ENCODE results near the gene OR2T6. TPM values are rescaled to one million over a fixed set of nuclear protein-coding genes. Genes with fewer than 3 reads are reported as not detected.

Gene OR2T6
- polyA plus RNA-seq, 2 of the 4 experiments (the other 2 are of a cell fraction), result not detected

- ChIA-PET POLR2A (no interaction called here), CTCF (no interaction called here)
- FAIRE-seq, result no peak
- no peak for ATAC-seq
- DNase-seq (ENCODE audit: low read depth in 1 of 2, low spot score in 1 of 2), result no peak
- Histone ChIP-seq H3K4me2 (no peak overlapping the region), H3K4me3 (no peak overlapping the region), H3K27ac (no peak overlapping the region), H3K9me3 (peaks cover 5% of the 10 kb centered on the region; the same call in 1 of the 3 replicates), H3K4me1 (no peaks in the 10 kb centered on the region)
- no peak for TF ChIP-seq HOXB5 (CRISPR knock-in tag; IDR thresholded peaks at IDR 0.05)
- TF ChIP-seq JUN (IDR thresholded peaks at IDR 0.05), result no peak
- no peak for TF ChIP-seq ZFP36 (IDR thresholded peaks at IDR 0.05; ENCODE audit: borderline replicate concordance, partially characterized antibody)
- no peak for TF ChIP-seq NFE2L2 (conservative IDR thresholded peaks at IDR 0.05; ENCODE audit: low read length)
- no peak for TF ChIP-seq PHF8 (IDR thresholded peaks at IDR 0.05; ENCODE audit: borderline replicate concordance, low read depth)
- no peak for TF ChIP-seq ZNF302 (CRISPR knock-in tag; IDR thresholded peaks at IDR 0.05)
- no peak for TF ChIP-seq CBX8 (IDR thresholded peaks at IDR 0.05)
- no peak for TF ChIP-seq CBX2 (IDR thresholded peaks at IDR 0.05; ENCODE audit: borderline replicate concordance, low read depth)
- TF ChIP-seq, protein P1, sequence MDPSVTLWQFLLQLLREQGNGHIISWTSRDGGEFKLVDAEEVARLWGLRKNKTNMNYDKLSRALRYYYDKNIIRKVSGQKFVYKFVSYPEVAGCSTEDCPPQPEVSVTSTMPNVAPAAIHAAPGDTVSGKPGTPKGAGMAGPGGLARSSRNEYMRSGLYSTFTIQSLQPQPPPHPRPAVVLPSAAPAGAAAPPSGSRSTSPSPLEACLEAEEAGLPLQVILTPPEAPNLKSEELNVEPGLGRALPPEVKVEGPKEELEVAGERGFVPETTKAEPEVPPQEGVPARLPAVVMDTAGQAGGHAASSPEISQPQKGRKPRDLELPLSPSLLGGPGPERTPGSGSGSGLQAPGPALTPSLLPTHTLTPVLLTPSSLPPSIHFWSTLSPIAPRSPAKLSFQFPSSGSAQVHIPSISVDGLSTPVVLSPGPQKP (IDR thresholded peaks at IDR 0.05; ENCODE audit: low read depth, low read length), result no peak
- TF ChIP-seq CHD4 (IDR thresholded peaks at IDR 0.05; ENCODE audit: borderline replicate concordance), result no peak
- TF ChIP-seq GATA3 (IDR thresholded peaks at IDR 0.05; ENCODE audit: borderline replicate concordance), result no peak
- no peak for TF ChIP-seq HOXA7 (CRISPR knock-in tag; IDR thresholded peaks at IDR 0.05)
- no peak for TF ChIP-seq EHMT2 (IDR thresholded peaks at IDR 0.05; ENCODE audit: low read depth)
- TF ChIP-seq MAZ (IDR thresholded peaks at IDR 0.05; ENCODE audit: borderline replicate concordance, low read depth, low read length), result no peak
- TF ChIP-seq, protein P2, sequence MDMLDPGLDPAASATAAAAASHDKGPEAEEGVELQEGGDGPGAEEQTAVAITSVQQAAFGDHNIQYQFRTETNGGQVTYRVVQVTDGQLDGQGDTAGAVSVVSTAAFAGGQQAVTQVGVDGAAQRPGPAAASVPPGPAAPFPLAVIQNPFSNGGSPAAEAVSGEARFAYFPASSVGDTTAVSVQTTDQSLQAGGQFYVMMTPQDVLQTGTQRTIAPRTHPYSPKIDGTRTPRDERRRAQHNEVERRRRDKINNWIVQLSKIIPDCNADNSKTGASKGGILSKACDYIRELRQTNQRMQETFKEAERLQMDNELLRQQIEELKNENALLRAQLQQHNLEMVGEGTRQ (IDR thresholded peaks at IDR 0.05), result no peak
- no peak for TF ChIP-seq FOSB (CRISPR knock-in tag; IDR thresholded peaks at IDR 0.05)
- no peak for TF ChIP-seq NR3C1 (IDR thresholded peaks at IDR 0.05)
- no peak for TF ChIP-seq PBX3 (IDR thresholded peaks at IDR 0.05)
- TF ChIP-seq ATOH8 (CRISPR knock-in tag; IDR thresholded peaks at IDR 0.05; ENCODE audit: low read depth), result no peak
Observed at GRCh38 chr1:248366609-248367008, 8.9 kb upstream of the OR2T6 start.

DNA sequence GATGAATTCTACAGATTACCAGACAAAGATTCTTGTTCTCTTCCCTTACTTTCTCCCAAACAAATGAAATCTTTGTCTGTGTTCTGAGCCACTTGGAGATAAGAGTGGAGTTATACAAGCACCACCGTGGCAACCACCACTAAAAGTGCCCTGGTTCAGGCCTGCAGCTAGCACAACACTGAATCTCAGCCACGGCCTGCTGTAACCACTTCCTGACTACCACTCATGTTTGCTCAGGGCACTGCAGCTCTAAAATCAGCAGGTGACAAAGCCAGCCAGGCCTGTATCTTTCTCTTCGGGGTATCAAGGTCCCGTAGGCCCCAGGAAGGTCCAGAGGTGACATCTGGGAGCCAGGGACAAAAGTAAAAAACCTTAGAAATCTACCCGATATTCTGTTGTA, 3.2 kb upstream of the OR2T6 start:
- CTCF ChIA-PET, result no interaction called here
- Histone ChIP-seq H3K4me2 (no peak overlapping the region), H3K4me1 (no peaks in the 10 kb centered on the region), H3K27ac (no peak overlapping the region), H3K9me3 (peaks cover 7% of the 10 kb centered on the region; the same call in 1 of the 3 replicates), H3K4me3 (no peak overlapping the region)
- DNase-seq (ENCODE audit: low read depth in 1 of 2, low spot score in 1 of 2) (no peak), FAIRE-seq (no peak), ATAC-seq (no peak)
- TF ChIP-seq RCOR1 (IDR thresholded peaks at IDR 0.05; ENCODE audit: low read depth, low read length) (no peak), CTCF (IDR thresholded peaks at IDR 0.05) (no peak), EHF (CRISPR knock-in tag; IDR thresholded peaks at IDR 0.05) (no peak), NR3C1 (IDR thresholded peaks at IDR 0.05) (no peak)
- POLR2A ChIA-PET, result no interaction called here
- WGBS (ENCODE audit: missing lambda C conversion rate), result 3% methylated on average over 5 of the region's 5 CpGs
